IMR-90 (cell line): ENCODE measurements around the gene ATG14. TPM values are rescaled to one million over a fixed set of nuclear protein-coding genes. Genes with fewer than 3 reads are reported as not detected.

Experiments
- ATAC-seq: fragments of 200-7000 bp; cut with Tn5 transposase; 2 replicates; pipeline ENCODE4 v1.9.1; 2020; ENCODE audit warnings: low read depth, mild to moderate bottlenecking, moderate library complexity
- BruUV-seq: library from RNA; stranded (reverse); fragments of 400-500 nt; replicated peaks from 2 replicates; lab custom pipeline; 2021; lab: Mats Ljungman, UMichigan
- CTCF ChIA-PET: fragments of 300-600 bp; formaldehyde crosslinking; extraction: SDS; loops from one replicate; lab custom pipeline; 2021; ENCODE audit warnings: antibody characterized with exemption; lab: Yijun Ruan, JAX
- POLR2A ChIA-PET: fragments of 300-600 bp; sonication (Branson Sonifier 250); formaldehyde crosslinking; loops from one replicate; lab custom pipeline; 2022; ENCODE audit warnings: antibody characterized with exemption; ENCODE audit not compliant: unreplicated experiment; lab: Charles Lee
- DNase-seq: peaks from one replicate; pipeline ENCODE4 v3.0.0; 2013
- H2AFZ ChIP-seq: replicated peaks from 2 replicates; pipeline ENCODE3; 2013; ENCODE audit warnings: low read length, mild to moderate bottlenecking; ENCODE audit not compliant: poor library complexity
- H2AK5ac ChIP-seq: 2 replicates; pipeline ENCODE4 v1.6.1; 2013; ENCODE audit warnings: low read depth, low read length, inconsistent platforms
- H2AK9ac ChIP-seq: replicated peaks from 2 replicates; pipeline ENCODE3; 2013; ENCODE audit warnings: mild to moderate bottlenecking, low read depth, low read length, moderate library complexity; ENCODE audit not compliant: poor library complexity
- H2BK120ac ChIP-seq: 2 replicates; pipeline ENCODE4 v1.6.1; 2013; ENCODE audit warnings: low read depth, low read length, inconsistent platforms
- H2BK15ac ChIP-seq: 3 replicates; pipeline ENCODE4 v1.6.1; 2013; ENCODE audit warnings: low read depth, low read length, inconsistent platforms
- H2BK20ac ChIP-seq: 2 replicates; pipeline ENCODE4 v1.6.1; 2013; ENCODE audit warnings: low read depth, mild to moderate bottlenecking, inconsistent platforms, low read length, moderate library complexity
- H2BK5ac ChIP-seq: 2 replicates; pipeline ENCODE4 v1.6.1; 2013; ENCODE audit warnings: mild to moderate bottlenecking, low read depth, low read length, inconsistent platforms; ENCODE audit not compliant: poor library complexity, severe bottlenecking
- H3K14ac ChIP-seq: replicated peaks from 2 replicates; pipeline ENCODE4 v1.6.1; 2013; ENCODE audit warnings: low read depth, low read length, inconsistent platforms
- H3K18ac ChIP-seq: 2 replicates; pipeline ENCODE4 v1.6.1; 2013; ENCODE audit warnings: low read depth, low read length, control low read depth
- H3K23ac ChIP-seq: 2 replicates; pipeline ENCODE4 v1.6.1; 2013; ENCODE audit warnings: low read depth, low read length, inconsistent platforms
- H3K27ac ChIP-seq: 2 replicates; pipeline ENCODE4 v1.5.1; 2013; ENCODE audit warnings: mild to moderate bottlenecking, control low read depth, low read length; ENCODE audit not compliant: insufficient read depth
- H3K27me3 ChIP-seq: 2 replicates; pipeline ENCODE4 v1.6.1; 2013; ENCODE audit warnings: low read length; ENCODE audit not compliant: control insufficient read depth, insufficient read depth
- H3K36me3 ChIP-seq: 2 replicates; pipeline ENCODE4 v1.6.1; 2013; ENCODE audit warnings: low read length, mixed read lengths; ENCODE audit not compliant: control insufficient read depth, insufficient read depth
- H3K4ac ChIP-seq: 2 replicates; pipeline ENCODE4 v1.6.1; 2013; ENCODE audit warnings: low read depth, low read length, inconsistent platforms
- H3K4me1 ChIP-seq: 2 replicates; pipeline ENCODE4 v1.6.1; 2013; ENCODE audit warnings: low read length, mixed read lengths; ENCODE audit not compliant: control insufficient read depth, insufficient read depth
- H3K4me2 ChIP-seq: 2 replicates; pipeline ENCODE4 v1.6.1; 2013; ENCODE audit warnings: low read depth, mild to moderate bottlenecking, control low read depth, low read length, moderate library complexity
- H3K4me3 ChIP-seq: 2 replicates; pipeline ENCODE4 v1.5.1; 2013; ENCODE audit warnings: low read depth, mild to moderate bottlenecking, control low read depth, low read length, moderate library complexity; ENCODE audit not compliant: insufficient read depth
- H3K56ac ChIP-seq: 2 replicates; pipeline ENCODE4 v1.6.1; 2013; ENCODE audit warnings: low read length, inconsistent platforms; ENCODE audit not compliant: insufficient read depth; ENCODE audit errors: extremely low read depth
- H3K79me1 ChIP-seq, 2 experiments: 2 replicates each; pipeline ENCODE4 v1.6.1; 2013; ENCODE audit warnings: low read length in 2 of 2, inconsistent platforms in 1 of 2, low read depth in 1 of 2
- H3K9ac ChIP-seq: 2 replicates; pipeline ENCODE4 v1.6.1; 2013; ENCODE audit warnings: low read depth, low read length, control low read depth
- H3K9me1 ChIP-seq: 2 replicates; pipeline ENCODE4 v1.6.1; 2013; ENCODE audit warnings: low read length, inconsistent platforms; ENCODE audit not compliant: insufficient read depth
- H3K9me3 ChIP-seq: 2 replicates; pipeline ENCODE4 v1.6.1; 2013; ENCODE audit warnings: low read length; ENCODE audit not compliant: control insufficient read depth, insufficient read depth
- H4K20me1 ChIP-seq: 2 replicates; pipeline ENCODE4 v1.6.1; 2013; ENCODE audit warnings: low read length, inconsistent platforms; ENCODE audit not compliant: insufficient read depth
- H4K5ac ChIP-seq: 2 replicates; pipeline ENCODE4 v1.6.1; 2013; ENCODE audit warnings: mild to moderate bottlenecking, low read depth, low read length, control low read depth
- H4K8ac ChIP-seq, 2 experiments: 2 replicates each; pipeline ENCODE4 v1.6.1; 2013; ENCODE audit warnings: low read depth in 2 of 2, low read length in 2 of 2, control low read depth in 1 of 2, inconsistent platforms in 1 of 2
- H4K91ac ChIP-seq: 2 replicates; pipeline ENCODE4 v1.6.1; 2013; ENCODE audit warnings: low read depth, low read length, inconsistent platforms; ENCODE audit not compliant: insufficient read depth
- BHLHE40 ChIP-seq: fragments of 150-350 bp; IDR thresholded peaks from 2 replicates; pipeline ENCODE4 v1.6.1; 2016; ENCODE audit warnings: mild to moderate bottlenecking, low read depth, low read length
- CEBPB ChIP-seq: IDR thresholded peaks from 2 replicates; pipeline ENCODE4 v1.6.1; 2012; ENCODE audit warnings: low read depth, low read length, improper control_type of control experiment
- CHD1 ChIP-seq: IDR thresholded peaks from 2 replicates; pipeline ENCODE4 v1.6.1; 2012; ENCODE audit warnings: low read depth, low read length, improper control_type of control experiment
- CTCF ChIP-seq: conservative IDR thresholded peaks from 2 replicates; pipeline ENCODE4 v1.5.1; 2012; ENCODE audit warnings: mild to moderate bottlenecking, low read depth, low read length, improper control_type of control experiment
- ELK1 ChIP-seq: fragments of 150-350 bp; IDR thresholded peaks from 2 replicates; pipeline ENCODE4 v1.6.1; 2016; ENCODE audit warnings: low read depth, mild to moderate bottlenecking, low read length, moderate library complexity, borderline replicate concordance
- FOS ChIP-seq: fragments of 150-350 bp; IDR thresholded peaks from 2 replicates; pipeline ENCODE4 v1.6.1; 2016; ENCODE audit warnings: low read depth, low read length
- MAFK ChIP-seq: IDR thresholded peaks from 2 replicates; pipeline ENCODE4 v1.6.1; 2012; ENCODE audit warnings: low read depth, low read length, improper control_type of control experiment
- MAZ ChIP-seq: IDR thresholded peaks from 2 replicates; pipeline ENCODE4 v1.6.1; 2012; ENCODE audit warnings: low read depth, mild to moderate bottlenecking, low read length, improper control_type of control experiment, moderate library complexity, borderline replicate concordance
- MXI1 ChIP-seq: IDR thresholded peaks from 2 replicates; pipeline ENCODE4 v1.6.1; 2012; ENCODE audit warnings: low read depth, mild to moderate bottlenecking, low read length, moderate library complexity, borderline replicate concordance
- NFE2L2 ChIP-seq: fragments of 150-350 bp; IDR thresholded peaks from 2 replicates; pipeline ENCODE4 v1.6.1; 2016; ENCODE audit warnings: low read depth, mild to moderate bottlenecking, low read length
- POLR2A ChIP-seq: IDR thresholded peaks from 2 replicates; pipeline ENCODE4 v1.6.1; 2012; ENCODE audit warnings: mild to moderate bottlenecking, low read depth, low read length
- RAD21 ChIP-seq: IDR thresholded peaks from 2 replicates; pipeline ENCODE4 v1.6.1; 2012; ENCODE audit warnings: low read length, improper control_type of control experiment
- RCOR1 ChIP-seq: IDR thresholded peaks from 2 replicates; pipeline ENCODE4 v1.6.1; 2012; ENCODE audit warnings: mild to moderate bottlenecking, low read length, improper control_type of control experiment; ENCODE audit not compliant: insufficient replicate concordance
- RFX5 ChIP-seq: IDR thresholded peaks from 2 replicates; pipeline ENCODE4 v1.8.0; 2012; ENCODE audit warnings: low read depth, mild to moderate bottlenecking, low read length, moderate library complexity
- SMC3 ChIP-seq: fragments of 150-350 bp; IDR thresholded peaks from 2 replicates; pipeline ENCODE4 v1.6.1; 2016; ENCODE audit warnings: low read depth, mild to moderate bottlenecking, antibody characterized with exemption, low read length, moderate library complexity
- USF2 ChIP-seq: fragments of 150-350 bp; IDR thresholded peaks from 2 replicates; pipeline ENCODE4 v1.6.1; 2017; ENCODE audit warnings: mild to moderate bottlenecking, antibody characterized with exemption, low read length, low read depth
- WGBS, 2 experiments: methylation state at CpG; one replicate each; pipeline versions ENCODE4 v1.1.5 to v1.1.7; 2013; ENCODE audit warnings: missing lambda C conversion rate in 2 of 2; ENCODE audit not compliant: insufficient read length in 1 of 2; ENCODE audit errors: extremely low coverage in 2 of 2; 5-methylcytosine and 5-hydroxymethylcytosine counted together
- dilution Hi-C: fragments of 300-500 bp; cut with HindIII; formaldehyde crosslinking; loops from one replicate; pipeline ENCODE4 v1.14.3; 2018; ENCODE audit warnings: low sequenced_read_pairs; ENCODE audit not compliant: unreplicated experiment
- in situ Hi-C: fragments of 300-500 bp; cut with MboI; formaldehyde crosslinking; loops from 3 replicates; pipeline ENCODE4 v1.14.3; 2019; ENCODE audit warnings: low sequenced_read_pairs, inconsistent platforms, mixed read lengths
- intact Hi-C: fragments of 100-400 bp; cut with micrococcal nuclease; formaldehyde crosslinking; loops from 2 replicates; pipeline ENCODE4 v1.10.0; 2022
- polyA plus RNA-seq, 3 experiments: library from polyadenylated mRNA; depleted of rRNA; stranded (reverse); fragments of >200 nt; gene quantifications; 2 replicates each; pipeline ENCODE4 v1.2.3, GENCODE V29; 2012; ENCODE audit warnings: low replicate concordance in 1 of 3
- total RNA-seq: library from RNA; depleted of rRNA; stranded (reverse); fragments of >200 nt; gene quantifications from 2 replicates; pipeline ENCODE4 v1.2.3, GENCODE V29; 2012

ATG14 gene
- total and polyA plus RNA-seq, 2 of the 4 experiments (the other 2 are of a cell fraction): 5.0 to 12.4 TPM

GRCh38 chr14:55399183-55399582 is 12.4 kb downstream of the ATG14 start:
- Histone ChIP-seq H4K8ac (peak overlapping the region in 1 of 2 experiments; percentile 32; a peak in 1 of 4 replicates), H4K5ac (no peak overlapping the region), H3K56ac (no peak overlapping the region), H2BK120ac (peak overlapping the region; percentile 58; the same call in 1 of the 2 replicates), H3K14ac (peak overlapping the region; percentile 43), H2AK9ac (no peak overlapping the region), H3K9me1 (peaks cover 8% of the 10 kb centered on the region; the same call in 1 of the 2 replicates), H4K91ac (no peak overlapping the region), H2AK5ac (peak overlapping the region; percentile 78; the same call in 1 of the 2 replicates), H3K18ac (peak overlapping the region; percentile 86; the same call in 1 of the 2 replicates), H3K9me3 (no peaks in the 10 kb centered on the region), H4K20me1 (no peaks in the 10 kb centered on the region), H2BK5ac (peak overlapping the region; percentile 81), H3K9ac (no peak overlapping the region), H3K4me2 (no peak overlapping the region), H3K4ac (peak overlapping the region; percentile 41; the same call in 1 of the 2 replicates), H3K4me3 (no peak overlapping the region), H3K36me3 (peaks cover 5% of the 10 kb centered on the region; the same call in 1 of the 2 replicates), H3K27ac (no peak overlapping the region), H3K23ac (no peak overlapping the region), H2BK20ac (peak overlapping the region; percentile 18; the same call in 1 of the 2 replicates), H2AFZ (no peak overlapping the region), H3K4me1 (peaks cover 2% of the 10 kb centered on the region; the same call in 1 of the 2 replicates), H3K79me1 (peaks cover 20 to 35% of the 10 kb centered on the region in 2 experiments), H3K27me3 (no peaks in the 10 kb centered on the region), H2BK15ac (no peak overlapping the region)
- TF ChIP-seq ELK1 (no peak), RCOR1 (no peak), RFX5 (no peak), MXI1 (no peak), SMC3 (no peak), BHLHE40 (no peak), FOS (no peak), MAFK (no peak), USF2 (no peak), POLR2A (no peak), RAD21 (no peak), CEBPB (no peak), MAZ (no peak), CHD1 (no peak), NFE2L2 (no peak), CTCF (no peak)
- POLR2A ChIA-PET: no interaction called here
- CTCF ChIA-PET: interaction anchor here (0.7 kb wide), 1 partner anchor 13 kb away, joined by 3 read pairs; no protein-coding TSS in a partner anchor
- BruUV-seq: no TSS peak
- dilution Hi-C loops: no loop called here
- ATAC-seq (no peak), DNase-seq (no peak)
- no CpG with 5 or more reads among the region's 1 CpG for WGBS, 2 experiments
- in situ Hi-C loops: no loop called here
- intact Hi-C loops: no loop called here
